ENCODE data around the gene CPA2. TPM values are rescaled to one million over a fixed set of nuclear protein-coding genes. Genes with fewer than 3 reads are reported as not detected.

The CPA2 gene
- polyA plus RNA-seq, 1 of the 3 experiments (the other 2 are of a cell fraction): 0.03 TPM

- Histone ChIP-seq H3F3A (replicated peaks; ENCODE audit: insufficient read depth) (no peaks in the 10 kb centered on the region), H3K4me2 (no peak overlapping the region), H3K4me3 (ENCODE audit: low read depth in 2 of 2, low read length in 1 of 2) (no peak overlapping the region), H3K9me3 (no peaks in the 10 kb centered on the region), H3K9me2 (no peaks in the 10 kb centered on the region), H3K36me3 (replicated peaks in 1 of 2; ENCODE audit: control insufficient read depth in 1 of 2, insufficient read depth in 2 of 2, low read length in 1 of 2) (no peaks in the 10 kb centered on the region), H3K27me3 (ENCODE audit: insufficient read depth) (no peaks in the 10 kb centered on the region), H3K27ac (ENCODE audit: low read depth in 2 of 2, low read length in 1 of 2) (no peak overlapping the region), H3K79me2 (ENCODE audit: insufficient read depth) (no peaks in the 10 kb centered on the region), H4K20me1 (ENCODE audit: insufficient read depth) (no peaks in the 10 kb centered on the region), H3K4me1 (ENCODE audit: control insufficient read depth in 1 of 2, insufficient read depth in 2 of 2, low read depth in 1 of 2, low read length in 1 of 2) (no peaks in the 10 kb centered on the region; a peak in 1 of 4 replicates), H3K9ac (no peak overlapping the region), H2AFZ (ENCODE audit: low read depth) (no peak overlapping the region)
- DNase-seq: no peak
- CTCF ChIA-PET: interaction anchor here (0.7 to 3.8 kb wide), 2 partner anchors 9 to 11 kb away, joined by 3 to 17 read pairs; no protein-coding TSS in a partner anchor
- POLR2A ChIA-PET: no interaction called here
- whole genome bisulfite sequencing (ENCODE audit: low lambda C conversion rate): 88% methylated on average over 1 of the region's 1 CpG
- TF ChIP-seq JUND (IDR thresholded peaks at IDR 0.05): no peak
Measured at GRCh38 chr7:130266961-130267321, 278 bp downstream of the CPA2 start.

- Histone ChIP-seq H3F3A (replicated peaks; ENCODE audit: insufficient read depth) (no peaks in the 10 kb centered on the region), H3K79me2 (ENCODE audit: insufficient read depth) (no peaks in the 10 kb centered on the region), H3K9me3 (no peaks in the 10 kb centered on the region), H3K27ac (ENCODE audit: low read depth in 2 of 2, low read length in 1 of 2) (no peak overlapping the region), H3K4me3 (ENCODE audit: low read depth in 2 of 2, low read length in 1 of 2) (no peak overlapping the region), H3K36me3 (replicated peaks in 1 of 2; ENCODE audit: control insufficient read depth in 1 of 2, insufficient read depth in 2 of 2, low read length in 1 of 2) (no peaks in the 10 kb centered on the region), H3K9me2 (no peaks in the 10 kb centered on the region), H3K4me1 (ENCODE audit: control insufficient read depth in 1 of 2, insufficient read depth in 2 of 2, low read depth in 1 of 2, low read length in 1 of 2) (no peaks in the 10 kb centered on the region; a peak in 1 of 4 replicates), H4K20me1 (ENCODE audit: insufficient read depth) (no peaks in the 10 kb centered on the region), H3K4me2 (no peak overlapping the region), H3K27me3 (ENCODE audit: insufficient read depth) (no peaks in the 10 kb centered on the region), H3K9ac (no peak overlapping the region), H2AFZ (ENCODE audit: low read depth) (no peak overlapping the region)
- 76% methylated on average over 6 of the region's 6 CpGs for WGBS (ENCODE audit: low lambda C conversion rate)
- no peak for TF ChIP-seq MEF2A (IDR thresholded peaks at IDR 0.05; ENCODE audit: borderline replicate concordance, low read depth)
- TF ChIP-seq RXRA (IDR thresholded peaks at IDR 0.05; ENCODE audit: borderline replicate concordance, low read depth): no peak
- TF ChIP-seq EZH2phosphoT487 (IDR thresholded peaks at IDR 0.05; ENCODE audit: borderline replicate concordance, low read depth): no peak
- no peak for DNase-seq
- POLR2A ChIA-PET: no interaction called here
- CTCF ChIA-PET: interaction anchor here (0.6 to 3.8 kb wide), 6 partner anchors 9 to 197 kb away, joined by 3 to 17 read pairs (median 4); partner anchors contain the start of gene CPA4
Measured at GRCh38 chr7:130268463-130269317, 2.0 kb downstream of the CPA2 start.

- no peak overlapping the region for H3K27ac ChIP-seq (ENCODE audit: low read depth in 2 of 2, low read length in 1 of 2)
- 67% methylated on average over 1 of the region's 1 CpG for WGBS (ENCODE audit: low lambda C conversion rate)
- ChIA-PET CTCF (interaction anchor here (0.6 to 3.8 kb wide), 5 partner anchors 8 to 197 kb away, joined by 3 to 17 read pairs (median 4); partner anchors contain the start of gene CPA4), POLR2A (no interaction called here)
- H3K9ac ChIP-seq: no peak overlapping the region
- no peaks in the 10 kb centered on the region for H3F3A ChIP-seq (replicated peaks; ENCODE audit: insufficient read depth)
- TF ChIP-seq YY1 (IDR thresholded peaks at IDR 0.05; ENCODE audit: low read depth) (no peak), GABPA (IDR thresholded peaks at IDR 0.05; ENCODE audit: low read depth) (no peak), RXRA (IDR thresholded peaks at IDR 0.05; ENCODE audit: borderline replicate concordance, low read depth) (no peak), USF1 (IDR thresholded peaks at IDR 0.05; ENCODE audit: borderline replicate concordance, low read depth) (no peak), GATA2 (CRISPR knock-in tag; IDR thresholded peaks at IDR 0.05) (no peak), EZH2phosphoT487 (IDR thresholded peaks at IDR 0.05; ENCODE audit: borderline replicate concordance, low read depth) (no peak), NFIC (IDR thresholded peaks at IDR 0.05; ENCODE audit: borderline replicate concordance) (no peak), MEF2A (IDR thresholded peaks at IDR 0.05; ENCODE audit: borderline replicate concordance, low read depth) (no peak), JUND (IDR thresholded peaks at IDR 0.05) (no peak), SMC3 (IDR thresholded peaks at IDR 0.05; ENCODE audit: low read depth, low read length) (no peak), REST (IDR thresholded peaks at IDR 0.05; ENCODE audit: low read depth, low read length) (no peak)
- no peaks in the 10 kb centered on the region for H3K79me2 ChIP-seq (ENCODE audit: insufficient read depth)
- no peaks in the 10 kb centered on the region; a peak in 1 of 4 replicates for H3K4me1 ChIP-seq (ENCODE audit: control insufficient read depth in 1 of 2, insufficient read depth in 2 of 2, low read depth in 1 of 2, low read length in 1 of 2)
- H3K4me3 ChIP-seq (ENCODE audit: low read depth in 2 of 2, low read length in 1 of 2): no peak overlapping the region
- no peaks in the 10 kb centered on the region for H4K20me1 ChIP-seq (ENCODE audit: insufficient read depth)
- no peaks in the 10 kb centered on the region for H3K9me2 ChIP-seq
- no peaks in the 10 kb centered on the region for H3K27me3 ChIP-seq (ENCODE audit: insufficient read depth)
- no peak overlapping the region for H2AFZ ChIP-seq (ENCODE audit: low read depth)
- no peak overlapping the region for H3K4me2 ChIP-seq
- H3K9me3 ChIP-seq: no peaks in the 10 kb centered on the region
- no peaks in the 10 kb centered on the region for H3K36me3 ChIP-seq (replicated peaks in 1 of 2; ENCODE audit: control insufficient read depth in 1 of 2, insufficient read depth in 2 of 2, low read length in 1 of 2)
- DNase-seq: no peak
Measured at GRCh38 chr7:130269318-130269694, 2.6 kb downstream of the CPA2 start.
